ENCODE results near the gene ZMYND8.

ZMYND8 gene

GRCh38 chr20:47330933-47331708 is 25.4 kb downstream of the ZMYND8 start:
- no peak for DNase-seq

GRCh38 chr20:47330071-47330470 is 26.4 kb downstream of the ZMYND8 start:
- DNase-seq, result no peak

- no peak for DNase-seq
These were observed 28.4 kb downstream of the ZMYND8 start for GRCh38 chr20:47328129-47328528.

GRCh38 chr20:47327711-47328110 is 28.8 kb downstream of the ZMYND8 start:
- DNase-seq, result no peak

- no peak for DNase-seq
These were observed 29.7 kb downstream of the ZMYND8 start for GRCh38 chr20:47326658-47327268.

- no peak for DNase-seq
These were observed 31.3 kb downstream of the ZMYND8 start for GRCh38 chr20:47325242-47325641.

GRCh38 chr20:47320990-47321805 is 35.3 kb downstream of the ZMYND8 start:
- peak; percentile 37 for DNase-seq

GRCh38 chr20:47319517-47320252 is 36.8 kb downstream of the ZMYND8 start:
- DNase-seq, result peak; percentile 93

- DNase-seq, result peak; percentile 57
These were observed 37.6 kb downstream of the ZMYND8 start for GRCh38 chr20:47318586-47319516.

- no peak for DNase-seq
These were observed 38.4 kb downstream of the ZMYND8 start for GRCh38 chr20:47318027-47318585.

- peak; percentile 81 for DNase-seq
These were observed 39.2 kb downstream of the ZMYND8 start for GRCh38 chr20:47317127-47317895.

- DNase-seq, result no peak
These were observed 39.7 kb downstream of the ZMYND8 start for GRCh38 chr20:47316776-47317126.

GRCh38 chr20:47315339-47316056 is 41.0 kb downstream of the ZMYND8 start:
- peak; percentile 37 for DNase-seq

GRCh38 chr20:47314647-47315338 is 41.7 kb downstream of the ZMYND8 start:
- no peak for DNase-seq

- DNase-seq, result no peak
These were observed 44.4 kb downstream of the ZMYND8 start for GRCh38 chr20:47311967-47312681.

- DNase-seq, result no peak
These were observed 45.3 kb downstream of the ZMYND8 start for GRCh38 chr20:47311211-47311610.

GRCh38 chr20:47310729-47311128 is 45.8 kb downstream of the ZMYND8 start:
- no peak for DNase-seq

GRCh38 chr20:47309806-47310426 is 46.6 kb downstream of the ZMYND8 start:
- DNase-seq, result no peak

All from NCI-H2029 (cell line).